Measurements from ENCODE around the gene UPF1.

- TF ChIP-seq POLR2A (IDR thresholded peaks at IDR 0.05) (no peak), EP300 (IDR thresholded peaks at IDR 0.05) (no peak), CTCF (IDR thresholded peaks at IDR 0.05) (no peak)
These were observed 16.1 kb upstream of the UPF1 start for GRCh38 chr19:18815673-18816072.
